T-helper 17 cell (primary cell): ENCODE measurements around the gene PRX. TPM values are rescaled to one million over a fixed set of nuclear protein-coding genes. Genes with fewer than 3 reads are reported as not detected.

Source experiments
- ATAC-seq: fragments of 150-1000 bp; cut with Tn5 transposase; 2 replicates; pipeline ENCODE4 v1.10.0; 2021; ENCODE audit warnings: mild to moderate bottlenecking, moderate library complexity
- DNase-seq, 3 donors: peaks; one replicate each; pipeline versions ENCODE4 v3.0.0 to v3.0.0-alpha.2; 2020 to 2021
- H3K9me3 ChIP-seq: one replicate; pipeline ENCODE4 v1.7.0; 2013; ENCODE audit warnings: low read length, mild to moderate bottlenecking; ENCODE audit not compliant: control insufficient read depth, poor library complexity, severe bottlenecking
- H3K27ac Mint-ChIP-seq: one replicate; pipeline ENCODE4 v1.8.0; 2022; ENCODE audit warnings: mild to moderate bottlenecking, moderate library complexity, mixed read lengths
- H3K27me3 Mint-ChIP-seq: one replicate; pipeline ENCODE4 v1.8.0; 2022; ENCODE audit warnings: mixed read lengths
- H3K36me3 Mint-ChIP-seq: one replicate; pipeline ENCODE4 v1.8.0; 2022; ENCODE audit warnings: low read depth, mixed read lengths
- H3K4me1 Mint-ChIP-seq: one replicate; pipeline ENCODE4 v1.8.0; 2022; ENCODE audit warnings: mild to moderate bottlenecking, mixed read lengths
- H3K4me3 Mint-ChIP-seq: one replicate; pipeline ENCODE4 v1.8.0; 2022; ENCODE audit warnings: mild to moderate bottlenecking, moderate library complexity, mixed read lengths
- total RNA-seq, 4 donors: library from RNA in 2 of 4; stranded (reverse) in 2 of 4; gene quantifications; one replicate each; pipeline ENCODE4 v1.2.3 and lab custom pipeline; 2022 to 2026

The PRX gene
- total RNA-seq, 2 donors from 2014 or later: 1.5 to 1.7 TPM

DNA sequence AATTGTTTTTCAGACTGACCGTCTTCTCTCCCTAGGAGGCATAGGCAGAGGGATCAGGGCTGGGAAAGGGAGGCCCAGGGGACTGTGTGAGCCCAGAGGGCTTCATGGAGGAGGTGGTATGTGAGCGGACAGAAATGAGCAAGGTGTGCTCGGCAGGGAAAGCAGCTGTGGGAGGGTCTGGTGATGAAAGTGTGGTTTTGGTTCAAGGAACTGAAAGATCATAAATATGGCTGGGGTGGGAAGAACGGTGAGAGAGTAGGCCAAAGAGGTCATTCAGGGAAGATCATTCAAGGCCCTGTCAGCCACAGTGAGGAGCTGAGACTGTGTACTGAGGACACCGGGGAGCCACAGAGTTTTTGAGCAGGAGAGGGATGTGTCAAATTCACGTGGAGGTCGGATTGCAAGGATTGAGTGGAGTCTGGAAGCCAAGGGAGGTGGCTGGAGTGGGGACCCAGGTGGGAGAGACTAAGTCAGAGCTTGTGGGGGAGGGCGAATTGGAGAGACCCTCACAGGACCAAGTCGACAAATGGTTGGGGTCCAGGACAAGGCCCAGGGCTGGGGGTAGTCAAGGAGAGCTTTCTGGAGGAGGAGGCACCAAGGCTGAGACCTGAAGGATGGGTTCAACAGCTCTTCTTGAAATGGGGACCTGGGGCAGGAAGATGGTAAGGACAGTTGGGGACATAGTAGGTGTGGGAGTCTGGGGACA, 57.0 kb downstream of the PRX start:
- DNase-seq (no peak), ATAC-seq (no peak)
- Mint-ChIP-seq H3K27ac (peak overlapping the region; percentile 78), H3K36me3 (no peaks in the 10 kb centered on the region), H3K4me1 (peaks cover 17% of the 10 kb centered on the region), H3K27me3 (no peaks in the 10 kb centered on the region), H3K4me3 (no peak overlapping the region)
- no peaks in the 10 kb centered on the region for H3K9me3 ChIP-seq

DNA sequence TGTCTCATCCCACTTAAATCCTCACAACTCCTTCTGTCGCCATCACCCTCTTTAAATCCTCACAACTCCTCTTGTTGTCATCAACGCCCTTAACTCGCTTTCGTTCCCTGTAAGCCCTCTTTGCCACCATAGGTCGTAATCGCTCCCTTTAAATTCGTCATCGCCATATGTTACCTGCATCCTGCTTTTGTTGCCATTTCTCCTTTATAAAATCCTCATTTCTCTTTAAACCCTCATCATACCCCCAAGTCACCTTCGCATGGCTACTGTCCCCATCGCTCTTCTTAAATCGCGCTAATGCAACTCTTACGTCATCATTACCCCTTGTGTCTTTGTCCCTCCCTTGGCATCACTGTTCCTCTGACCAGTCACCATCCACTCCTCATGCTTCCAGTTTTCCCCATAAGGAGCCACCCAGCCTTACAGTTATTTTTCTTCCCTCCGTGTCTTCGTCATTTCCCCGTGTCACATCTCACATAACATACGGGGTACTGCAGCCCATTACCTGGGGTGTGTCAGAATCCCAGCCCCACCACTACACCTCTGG, 64.1 kb downstream of the PRX start:
- no peaks in the 10 kb centered on the region for H3K27me3 Mint-ChIP-seq
- peaks cover 20% of the 10 kb centered on the region for H3K4me1 Mint-ChIP-seq
- peak overlapping the region; percentile 97 for H3K4me3 Mint-ChIP-seq
- no peak for ATAC-seq
- peaks cover 3% of the 10 kb centered on the region for H3K36me3 Mint-ChIP-seq
- H3K27ac Mint-ChIP-seq: peak overlapping the region; percentile 85
- DNase-seq: no peak
- no peaks in the 10 kb centered on the region for H3K9me3 ChIP-seq

DNA sequence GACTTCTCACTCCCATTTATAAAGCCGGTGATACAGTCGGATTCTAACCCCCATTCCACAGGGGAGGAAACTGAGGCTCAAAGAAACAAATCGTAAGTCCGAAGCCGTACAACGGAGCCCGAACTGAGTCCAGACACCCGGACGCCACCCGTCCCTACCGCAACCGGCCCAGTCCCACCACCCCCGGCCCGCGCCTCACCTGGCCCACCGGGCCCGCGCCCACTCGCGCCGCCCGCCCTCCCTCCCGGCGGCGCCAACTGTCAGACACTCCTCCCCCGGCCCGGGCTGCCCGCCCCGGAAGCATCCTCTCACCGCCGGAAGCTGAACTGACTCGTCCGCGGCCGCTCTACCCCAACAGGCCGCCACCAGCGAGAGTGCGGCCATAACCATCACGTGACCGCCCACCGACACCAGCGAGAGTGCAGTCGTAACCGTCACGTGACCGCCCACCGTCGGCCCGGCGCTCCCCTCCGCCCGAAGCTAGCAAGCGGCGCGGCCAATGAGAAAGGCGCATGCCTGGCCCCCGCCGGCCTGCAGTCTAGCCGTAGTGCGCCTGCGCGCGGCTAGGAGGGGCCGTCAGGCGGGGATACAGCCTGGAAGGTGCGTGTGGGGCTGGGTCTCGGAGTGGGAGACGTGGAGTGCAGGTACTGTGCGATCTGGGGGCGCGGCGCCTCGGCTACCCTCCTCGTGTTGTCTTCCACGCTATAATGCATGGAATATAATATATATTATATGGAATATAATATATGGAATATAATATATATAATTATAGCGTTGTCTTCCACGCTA, 64.9 kb downstream of the PRX start, which contains the start of the genes C19orf47 and PLD3:
Gene C19orf47 (minus strand): TSS at position 273 of the 789 bp plus-strand sequence. CDS start 6,540 bp downstream, outside the sequence.
Gene PLD3 (plus strand): TSS at position 571 of the 789 bp plus-strand sequence. CDS start 17,789 bp downstream, outside the sequence.
- no peaks in the 10 kb centered on the region for H3K27me3 Mint-ChIP-seq
- no peaks in the 10 kb centered on the region for H3K9me3 ChIP-seq
- DNase-seq (peak; percentile 96 to 99 (median 97)), ATAC-seq (peak; percentile 95)
- peak within 1 kb of the TSS; percentile 85 for H3K27ac Mint-ChIP-seq
- H3K4me3 Mint-ChIP-seq: peak within 1 kb of the TSS; percentile 97
- H3K36me3 Mint-ChIP-seq: peaks cover 3% of the 10 kb centered on the region
- H3K4me1 Mint-ChIP-seq: peaks cover 20% of the 10 kb centered on the region

DNA sequence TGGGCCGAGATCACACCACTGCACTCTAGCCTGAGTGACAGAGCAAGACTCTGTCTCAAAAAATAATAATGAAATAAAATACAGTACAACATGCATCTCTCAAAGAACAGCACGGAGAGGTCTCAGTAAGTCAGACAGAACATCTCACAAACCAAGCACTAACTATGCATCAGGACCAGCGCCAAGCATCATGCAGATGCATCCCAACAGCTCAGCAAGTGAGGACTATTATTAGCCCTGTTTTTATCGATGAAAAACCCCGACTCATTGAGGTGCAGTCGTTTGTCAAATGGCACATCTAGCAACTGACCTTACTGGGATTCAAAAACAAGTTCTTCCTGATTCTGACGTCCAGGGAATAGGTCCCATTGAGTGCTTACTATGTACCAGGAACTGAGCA, 68.8 kb downstream of the PRX start:
- ATAC-seq (no peak), DNase-seq (no peak)
- Mint-ChIP-seq H3K36me3 (peaks cover 11% of the 10 kb centered on the region), H3K4me1 (peaks cover 25% of the 10 kb centered on the region), H3K4me3 (no peak overlapping the region), H3K27me3 (no peaks in the 10 kb centered on the region), H3K27ac (no peak overlapping the region)
- no peaks in the 10 kb centered on the region for H3K9me3 ChIP-seq

Other genes with a start within 250 kb of the PRX start
- 10 to 100 TPM; 20.7 to 28.5 TPM for gene MAP3K10, start 222.0 kb downstream of the PRX start, total RNA-seq
- gene TTC9B, start 195.0 kb downstream of the PRX start, total RNA-seq: not detected
- gene CCNP, start 186.7 kb downstream of the PRX start, total RNA-seq: 1 to 10 TPM in 1 of 2 donors, under 1 TPM in 1; 0.77 to 1.5 TPM
- 100 to 1,000 TPM; 168 to 187 TPM for gene AKT2, start 128.0 kb downstream of the PRX start, total RNA-seq
- 10 to 100 TPM in 1 of 2 donors, 1 to 10 TPM in 1; 9.5 to 11.9 TPM for gene C19orf47, start 65.0 kb downstream of the PRX start, total RNA-seq
- gene PLD3, start 64.7 kb downstream of the PRX start, total RNA-seq: 10 to 100 TPM; 75.4 to 77.1 TPM
- gene HIPK4, start 23.2 kb downstream of the PRX start, total RNA-seq: not detected
- 10 to 100 TPM; 18.1 to 19.4 TPM for gene SERTAD1, start 12.6 kb upstream of the PRX start, total RNA-seq
- gene SERTAD3, start 31.0 kb upstream of the PRX start, total RNA-seq: 10 to 100 TPM; 23.5 to 24.6 TPM
- 1 to 10 TPM; 7.4 to 9.9 TPM for gene BLVRB, start 52.4 kb upstream of the PRX start, total RNA-seq
- gene SPTBN4, start 53.6 kb upstream of the PRX start, total RNA-seq: under 1 TPM; 0.21 to 0.25 TPM
- gene SHKBP1, start 163.5 kb upstream of the PRX start, total RNA-seq: 100 to 1,000 TPM; 124 to 141 TPM
- gene LTBP4, start 188.0 kb upstream of the PRX start, total RNA-seq: 100 to 1,000 TPM; 198 to 230 TPM